ENCODE data around the gene NUCKS1. TPM values are rescaled to one million over a fixed set of nuclear protein-coding genes. Genes with fewer than 3 reads are reported as not detected.

NUCKS1 gene
- total and polyA plus RNA-seq, 7 experiments from 2014 or later, result 12.5 to 164 (median 117) TPM

DNA sequence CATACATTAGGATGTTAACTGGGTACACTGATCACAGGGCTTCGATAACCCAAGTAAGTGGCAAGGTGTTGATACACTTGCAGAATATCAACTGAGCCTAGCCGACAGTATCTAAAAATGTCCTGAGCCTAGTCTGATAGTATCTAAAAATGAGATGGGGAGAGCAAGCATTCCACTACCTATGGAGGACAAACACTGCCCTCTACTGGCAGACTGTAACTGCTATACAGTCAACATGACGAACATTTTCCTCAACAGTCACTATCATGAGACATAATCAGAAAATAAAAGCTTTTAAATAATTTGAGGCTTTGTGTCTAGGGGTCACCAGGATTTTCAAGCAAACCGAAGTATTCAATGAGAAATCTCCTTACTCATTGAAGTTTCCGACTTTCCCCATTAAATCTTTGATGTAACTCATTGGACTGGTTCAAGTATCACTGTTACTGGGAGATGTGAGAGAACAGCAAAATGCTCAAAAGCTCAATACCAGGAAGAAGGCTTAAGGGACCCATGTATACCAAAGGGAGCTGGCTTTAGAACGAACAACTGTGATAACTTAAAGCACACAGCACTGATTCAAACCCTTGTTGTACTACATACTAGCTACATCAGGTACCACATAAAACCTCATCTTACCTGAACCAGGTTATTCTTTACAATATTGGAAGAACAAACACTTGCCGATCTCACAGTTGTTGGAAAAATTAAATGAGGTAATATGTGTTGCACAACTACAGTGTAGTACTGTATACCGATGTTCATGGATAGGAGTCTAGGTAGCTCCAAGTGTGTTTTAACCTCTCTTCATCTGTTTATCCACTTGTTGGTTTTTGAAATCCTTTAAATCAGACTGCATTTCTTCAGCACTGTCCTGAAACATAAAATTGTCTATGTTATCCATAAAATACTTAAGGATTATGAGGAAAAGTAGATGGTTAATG, 38.6 kb downstream of the NUCKS1 start:
- DNase-seq (peak in 8 of 9 donors; percentile 36 to 72 (median 64)), ATAC-seq (peak; percentile 91)
- intact Hi-C loops (cut with micrococcal nuclease), result loop anchor here (1.0 to 5.0 kb wide), 9 partner anchors 37 to 266 kb away; no protein-coding TSS in a partner anchor
- H3K27ac Mint-ChIP-seq, result peak overlapping the region in 6 of 9 donors; percentile 7 to 87 (median 15)
- Histone ChIP-seq H3K27ac (ENCODE audit: low read depth, low read length) (no peak overlapping the region), H3K4me1 (ENCODE audit: control insufficient read depth in 2 of 2, insufficient read depth in 2 of 2, low read length in 2 of 2) (no peaks in the 10 kb centered on the region), H3K4me3 (ENCODE audit: low read length) (no peak overlapping the region), H3K36me3 (ENCODE audit: control insufficient read depth in 2 of 3, insufficient read depth in 3 of 3, low read length in 3 of 3) (peaks cover 0 to 22% (median 0%) of the 10 kb centered on the region in 3 experiments), H3K9me3 (ENCODE audit: control insufficient read depth in 2 of 3, low read length in 3 of 3) (no peaks in the 10 kb centered on the region), H3K27me3 (ENCODE audit: control insufficient read depth in 2 of 2, insufficient read depth in 2 of 2, low read length in 2 of 2) (no peaks in the 10 kb centered on the region)
- H3K4me3 Mint-ChIP-seq, result no peak overlapping the region
- H3K36me3 Mint-ChIP-seq, result peaks cover 0 to 20% (median 5%) of the 10 kb centered on the region in 5 donors
- ChIA-PET POLR2A (interaction anchor here (0.6 to 1.5 kb wide), 4 partner anchors 9 to 63 kb away, joined by 3 read pairs; no protein-coding TSS in a partner anchor), CTCF (interaction anchor here (0.7 to 7.4 kb wide), 22 partner anchors 9 to 477 kb away, joined by 3 to 103 read pairs (median 4); partner anchors contain the start of gene ELK4)
- H3K4me1 Mint-ChIP-seq, result peaks cover 9 to 28% (median 20%) of the 10 kb centered on the region in 7 donors
- H3K27me3 Mint-ChIP-seq, result no peaks in the 10 kb centered on the region
- no peaks in the 10 kb centered on the region for H3K9me3 Mint-ChIP-seq

DNA sequence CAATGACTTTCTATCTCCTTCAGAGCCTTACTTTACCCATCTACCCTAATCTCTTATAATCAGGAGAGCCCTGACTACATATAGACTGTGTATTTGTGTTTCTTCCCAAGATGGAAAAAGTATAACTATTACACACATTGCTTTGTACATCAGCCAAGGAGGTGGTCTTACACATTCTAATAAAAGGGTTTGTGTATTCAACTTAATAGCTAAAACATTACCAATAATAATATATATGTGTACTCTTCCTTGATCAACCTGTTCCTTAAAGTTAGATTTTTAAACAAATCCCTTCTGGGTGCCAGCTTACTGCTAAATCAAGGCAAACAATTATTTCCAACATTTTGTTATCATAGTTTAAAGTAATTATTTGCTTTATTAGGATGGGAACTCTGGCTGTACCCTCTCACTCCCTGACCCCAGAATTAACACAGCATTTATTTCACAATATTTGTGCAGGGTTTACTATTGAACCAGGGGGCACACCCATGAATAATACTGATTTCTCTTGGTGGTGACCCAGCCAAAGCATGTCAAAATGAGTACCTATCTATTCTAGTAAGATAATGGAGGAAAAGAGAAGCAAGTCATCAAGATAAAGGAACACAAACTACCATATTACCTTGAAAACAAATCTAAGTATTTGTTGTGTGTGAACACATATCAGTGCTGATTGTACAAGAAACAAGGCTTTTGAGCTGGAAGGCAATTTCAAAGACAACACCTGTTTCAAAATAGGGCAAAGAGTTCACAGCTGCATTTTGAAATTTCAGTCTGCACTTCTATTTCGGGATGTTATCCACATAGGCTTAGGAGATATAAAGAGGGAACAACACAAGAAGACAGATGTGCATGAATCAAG, 39.5 kb downstream of the NUCKS1 start:
- H3K36me3 ChIP-seq (ENCODE audit: control insufficient read depth in 2 of 3, insufficient read depth in 3 of 3, low read length in 3 of 3), result peaks cover 0 to 15% (median 0%) of the 10 kb centered on the region in 3 experiments
- H3K9me3 ChIP-seq (ENCODE audit: control insufficient read depth in 2 of 3, low read length in 3 of 3), result no peaks in the 10 kb centered on the region
- Mint-ChIP-seq H3K4me1 (peaks cover 8 to 25% (median 20%) of the 10 kb centered on the region in 7 donors), H3K36me3 (peaks cover 0 to 16% (median 5%) of the 10 kb centered on the region in 5 donors), H3K27me3 (no peaks in the 10 kb centered on the region), H3K9me3 (no peaks in the 10 kb centered on the region), H3K27ac (peak overlapping the region in 5 of 9 donors; percentile 4 to 87 (median 47)), H3K4me3 (no peak overlapping the region)
- no peak overlapping the region for H3K27ac ChIP-seq (ENCODE audit: low read depth, low read length)
- ATAC-seq (no peak), DNase-seq (no peak)
- no peaks in the 10 kb centered on the region for H3K27me3 ChIP-seq (ENCODE audit: control insufficient read depth in 2 of 2, insufficient read depth in 2 of 2, low read length in 2 of 2)
- POLR2A ChIA-PET, result interaction anchor here (0.6 to 1.5 kb wide), 3 partner anchors 10 to 426 kb away, joined by 3 read pairs; no protein-coding TSS in a partner anchor
- intact Hi-C loops (cut with micrococcal nuclease), result loop anchor here (1.0 to 5.0 kb wide), 9 partner anchors 38 to 267 kb away; no protein-coding TSS in a partner anchor
- H3K4me3 ChIP-seq (ENCODE audit: low read length), result no peak overlapping the region
- no peaks in the 10 kb centered on the region for H3K4me1 ChIP-seq (ENCODE audit: control insufficient read depth in 2 of 2, insufficient read depth in 2 of 2, low read length in 2 of 2)
- CTCF ChIA-PET, result interaction anchor here (0.6 to 7.4 kb wide), 13 partner anchors 12 to 349 kb away, joined by 3 to 103 read pairs (median 5); no protein-coding TSS in a partner anchor

DNA sequence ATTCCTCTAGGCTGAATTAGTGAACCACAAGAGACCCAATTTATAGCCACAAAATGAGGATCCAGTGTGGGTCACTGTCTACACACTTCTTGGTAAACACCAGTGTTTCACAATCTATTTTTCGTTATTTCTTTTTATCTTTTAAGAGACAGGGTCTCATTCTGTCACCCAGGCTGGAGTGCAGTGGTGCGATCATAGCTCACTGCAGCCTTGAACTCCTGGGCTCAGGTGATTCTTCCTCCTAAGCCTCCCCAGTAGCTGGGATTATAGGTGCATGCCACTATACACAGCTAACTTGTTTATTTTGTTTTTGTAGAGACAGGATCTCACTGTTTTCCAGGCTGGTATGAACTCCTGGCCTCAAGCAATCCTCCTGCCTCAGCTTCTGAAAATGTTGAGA, 40.3 kb downstream of the NUCKS1 start:
- H3K27ac ChIP-seq (ENCODE audit: low read depth, low read length), result no peak overlapping the region
- ChIA-PET POLR2A (interaction anchor here (0.6 to 1.0 kb wide), 2 partner anchors 33 to 425 kb away, joined by 3 to 4 read pairs; no protein-coding TSS in a partner anchor), CTCF (interaction anchor here (0.6 to 7.4 kb wide), 8 partner anchors 23 to 581 kb away, joined by 3 to 103 read pairs (median 6); no protein-coding TSS in a partner anchor)
- H3K4me1 ChIP-seq (ENCODE audit: control insufficient read depth in 2 of 2, insufficient read depth in 2 of 2, low read length in 2 of 2), result no peaks in the 10 kb centered on the region
- ATAC-seq (no peak), DNase-seq (no peak)
- no peaks in the 10 kb centered on the region for H3K9me3 Mint-ChIP-seq
- intact Hi-C loops (cut with micrococcal nuclease), result loop anchor here (2.0 to 5.0 kb wide), 3 partner anchors 39 to 181 kb away; no protein-coding TSS in a partner anchor
- peaks cover 0 to 15% (median 9%) of the 10 kb centered on the region in 5 donors for H3K36me3 Mint-ChIP-seq
- peaks cover 6 to 28% (median 23%) of the 10 kb centered on the region in 7 donors for H3K4me1 Mint-ChIP-seq
- H3K4me3 Mint-ChIP-seq, result no peak overlapping the region
- peaks cover 0 to 12% (median 0%) of the 10 kb centered on the region in 3 experiments for H3K36me3 ChIP-seq (ENCODE audit: control insufficient read depth in 2 of 3, insufficient read depth in 3 of 3, low read length in 3 of 3)
- no peak overlapping the region for H3K27ac Mint-ChIP-seq
- no peak overlapping the region for H3K4me3 ChIP-seq (ENCODE audit: low read length)
- no peaks in the 10 kb centered on the region for H3K9me3 ChIP-seq (ENCODE audit: control insufficient read depth in 2 of 3, low read length in 3 of 3)
- no peaks in the 10 kb centered on the region for H3K27me3 Mint-ChIP-seq
- H3K27me3 ChIP-seq (ENCODE audit: control insufficient read depth in 2 of 2, insufficient read depth in 2 of 2, low read length in 2 of 2), result no peaks in the 10 kb centered on the region

GRCh38 chr1:205709059-205709398, 41.0 kb downstream of the NUCKS1 start:
- H3K4me3 ChIP-seq (ENCODE audit: low read length), result no peak overlapping the region
- Mint-ChIP-seq H3K9me3 (no peaks in the 10 kb centered on the region), H3K27ac (peak overlapping the region in 1 of 9 donors; percentile 22), H3K4me1 (peaks cover 7 to 31% (median 24%) of the 10 kb centered on the region in 7 donors), H3K27me3 (no peaks in the 10 kb centered on the region), H3K4me3 (no peak overlapping the region), H3K36me3 (peaks cover 0 to 15% (median 11%) of the 10 kb centered on the region in 5 donors)
- no peaks in the 10 kb centered on the region for H3K27me3 ChIP-seq (ENCODE audit: control insufficient read depth in 2 of 2, insufficient read depth in 2 of 2, low read length in 2 of 2)
- peaks cover 0 to 12% (median 0%) of the 10 kb centered on the region in 3 experiments for H3K36me3 ChIP-seq (ENCODE audit: control insufficient read depth in 2 of 3, insufficient read depth in 3 of 3, low read length in 3 of 3)
- intact Hi-C loops (cut with micrococcal nuclease), result no loop called here
- no peaks in the 10 kb centered on the region for H3K4me1 ChIP-seq (ENCODE audit: control insufficient read depth in 2 of 2, insufficient read depth in 2 of 2, low read length in 2 of 2)
- H3K9me3 ChIP-seq (ENCODE audit: control insufficient read depth in 2 of 3, low read length in 3 of 3), result no peaks in the 10 kb centered on the region
- POLR2A ChIA-PET, result interaction anchor here (0.7 to 1.0 kb wide), 2 partner anchors 34 to 118 kb away, joined by 4 read pairs; no protein-coding TSS in a partner anchor
- CTCF ChIA-PET, result interaction anchor here (0.6 to 7.4 kb wide), 3 partner anchors 51 to 580 kb away, joined by 3 to 103 read pairs (median 6); no protein-coding TSS in a partner anchor
- no peak for ATAC-seq
- DNase-seq, result no peak
- H3K27ac ChIP-seq (ENCODE audit: low read depth, low read length), result no peak overlapping the region

DNA sequence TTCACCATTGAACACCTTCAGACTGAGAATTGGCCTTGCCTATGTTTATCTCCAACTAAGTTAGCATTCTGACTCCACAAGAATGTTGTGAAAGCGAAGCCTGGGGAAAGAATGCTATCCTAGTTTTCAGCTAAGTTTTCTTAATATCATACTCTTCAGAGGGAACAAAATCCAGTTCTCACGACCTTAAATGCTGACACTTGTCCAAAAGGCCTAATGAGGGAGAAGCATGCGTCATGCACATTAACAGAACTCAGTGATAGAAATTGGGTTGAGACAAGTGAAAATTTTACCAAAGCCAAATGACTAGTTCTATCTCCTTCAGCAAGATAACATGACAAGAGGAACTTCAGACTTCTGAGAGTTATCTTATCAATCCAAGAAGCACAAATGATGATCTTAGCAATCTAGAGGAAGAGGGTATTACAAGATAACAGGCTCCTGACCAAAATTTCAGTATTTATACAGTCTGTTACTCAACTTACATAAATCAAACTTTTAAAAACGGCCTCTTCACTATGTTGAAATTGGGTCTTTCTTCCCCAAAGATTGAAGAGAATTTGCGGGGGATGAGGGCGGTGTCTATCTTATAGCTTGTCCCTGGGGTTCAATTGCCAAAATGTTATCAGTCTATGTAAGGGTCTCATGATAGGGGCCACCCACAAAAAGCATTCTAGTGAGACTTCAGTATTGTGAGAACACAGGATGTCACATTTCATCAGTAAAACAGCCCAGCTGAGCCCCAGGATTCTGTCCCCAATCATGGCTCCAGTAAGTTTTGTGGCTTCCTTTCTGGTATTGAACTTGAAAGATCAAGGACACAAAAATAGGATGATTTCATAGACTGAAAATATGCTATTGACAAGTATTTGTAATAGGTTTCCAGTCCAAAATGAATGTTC, 43.1 kb downstream of the NUCKS1 start:
- Histone ChIP-seq H3K9me3 (ENCODE audit: control insufficient read depth in 2 of 3, low read length in 3 of 3) (no peaks in the 10 kb centered on the region), H3K4me3 (ENCODE audit: low read length) (no peak overlapping the region), H3K27ac (ENCODE audit: low read depth, low read length) (no peak overlapping the region), H3K4me1 (ENCODE audit: control insufficient read depth in 2 of 2, insufficient read depth in 2 of 2, low read length in 2 of 2) (no peaks in the 10 kb centered on the region), H3K36me3 (ENCODE audit: control insufficient read depth in 2 of 3, insufficient read depth in 3 of 3, low read length in 3 of 3) (peaks cover 0 to 12% (median 0%) of the 10 kb centered on the region in 3 experiments), H3K27me3 (ENCODE audit: control insufficient read depth in 2 of 2, insufficient read depth in 2 of 2, low read length in 2 of 2) (no peaks in the 10 kb centered on the region)
- POLR2A ChIA-PET, result no interaction called here
- Mint-ChIP-seq H3K4me3 (no peak overlapping the region), H3K27ac (peak overlapping the region in 2 of 9 donors; percentile 21 to 72), H3K4me1 (peaks cover 8 to 40% (median 24%) of the 10 kb centered on the region in 7 donors), H3K27me3 (no peaks in the 10 kb centered on the region), H3K9me3 (no peaks in the 10 kb centered on the region), H3K36me3 (peaks cover 0 to 20% (median 11%) of the 10 kb centered on the region in 5 donors)
- intact Hi-C loops (cut with micrococcal nuclease), result no loop called here
- ATAC-seq, result peak; percentile 47
- no peak for DNase-seq
- CTCF ChIA-PET, result no interaction called here
